ENCODE data around the gene PTBP3.

Gene PTBP3

GRCh38 chr9:112258106-112258505 lies 75.3 kb downstream of the PTBP3 start:
- Mint-ChIP-seq H3K9me3 (no peaks in the 10 kb centered on the region), H3K4me3 (no peak overlapping the region), H3K27ac (no peak overlapping the region), H3K4me1 (peaks cover 6% of the 10 kb centered on the region), H3K36me3 (peaks cover 36% of the 10 kb centered on the region), H3K27me3 (no peaks in the 10 kb centered on the region)
- ATAC-seq (ENCODE audit: low read depth) (no peak), DNase-seq (ENCODE audit: low spot score in 2 of 2) (no peak)

- ATAC-seq (ENCODE audit: low read depth) (no peak), DNase-seq (ENCODE audit: low spot score in 2 of 2) (no peak)
- Mint-ChIP-seq H3K9me3 (no peaks in the 10 kb centered on the region), H3K27ac (no peak overlapping the region), H3K4me3 (no peak overlapping the region), H3K27me3 (no peaks in the 10 kb centered on the region), H3K36me3 (peaks cover 35% of the 10 kb centered on the region), H3K4me1 (peaks cover 2% of the 10 kb centered on the region)
Observed at GRCh38 chr9:112252194-112252593, 81.2 kb downstream of the PTBP3 start.

GRCh38 chr9:112249277-112249676 lies 84.1 kb downstream of the PTBP3 start:
- H3K27ac Mint-ChIP-seq: peak overlapping the region; percentile 5
- no peak for DNase-seq (ENCODE audit: low spot score in 2 of 2)

GRCh38 chr9:112248722-112249121 lies 84.7 kb downstream of the PTBP3 start:
- ATAC-seq (ENCODE audit: low read depth) (no peak), DNase-seq (ENCODE audit: low spot score in 2 of 2) (no peak)
- H3K9me3 Mint-ChIP-seq: no peaks in the 10 kb centered on the region
- peak overlapping the region; percentile 5 for H3K27ac Mint-ChIP-seq
- H3K36me3 Mint-ChIP-seq: peaks cover 31% of the 10 kb centered on the region
- H3K27me3 Mint-ChIP-seq: no peaks in the 10 kb centered on the region
- H3K4me1 Mint-ChIP-seq: peaks cover 1% of the 10 kb centered on the region
- H3K4me3 Mint-ChIP-seq: no peak overlapping the region

More at GRCh38 chr9:112249277-112249676, 84.1 kb downstream of the PTBP3 start:
- H3K36me3 Mint-ChIP-seq: peaks cover 32% of the 10 kb centered on the region
- H3K4me3 Mint-ChIP-seq: no peak overlapping the region
- H3K4me1 Mint-ChIP-seq: no peaks in the 10 kb centered on the region
- no peak for ATAC-seq (ENCODE audit: low read depth)
- no peaks in the 10 kb centered on the region for H3K9me3 Mint-ChIP-seq
- no peaks in the 10 kb centered on the region for H3K27me3 Mint-ChIP-seq

- Mint-ChIP-seq H3K36me3 (peaks cover 36% of the 10 kb centered on the region), H3K9me3 (no peaks in the 10 kb centered on the region), H3K4me3 (no peak overlapping the region), H3K27ac (no peak overlapping the region), H3K4me1 (peaks cover 6% of the 10 kb centered on the region), H3K27me3 (no peaks in the 10 kb centered on the region)
- ATAC-seq (ENCODE audit: low read depth) (no peak), DNase-seq (ENCODE audit: low spot score in 2 of 2) (no peak)
Observed at GRCh38 chr9:112247090-112247489, 86.3 kb downstream of the PTBP3 start.

GRCh38 chr9:112245126-112245525 lies 88.3 kb downstream of the PTBP3 start:
- H3K36me3 Mint-ChIP-seq: peaks cover 36% of the 10 kb centered on the region
- H3K27ac Mint-ChIP-seq: no peak overlapping the region
- no peak overlapping the region for H3K4me3 Mint-ChIP-seq
- H3K27me3 Mint-ChIP-seq: no peaks in the 10 kb centered on the region
- no peak for ATAC-seq (ENCODE audit: low read depth)
- DNase-seq (ENCODE audit: low spot score in 2 of 2): no peak
- peaks cover 6% of the 10 kb centered on the region for H3K4me1 Mint-ChIP-seq
- no peaks in the 10 kb centered on the region for H3K9me3 Mint-ChIP-seq

GRCh38 chr9:112242147-112242804 lies 91.1 kb downstream of the PTBP3 start:
- Mint-ChIP-seq H3K4me1 (peaks cover 9% of the 10 kb centered on the region), H3K27ac (no peak overlapping the region), H3K4me3 (no peak overlapping the region), H3K9me3 (peaks cover 5% of the 10 kb centered on the region), H3K36me3 (peaks cover 40% of the 10 kb centered on the region), H3K27me3 (no peaks in the 10 kb centered on the region)
- DNase-seq (ENCODE audit: low spot score in 2 of 2) (no peak), ATAC-seq (ENCODE audit: low read depth) (no peak)

- DNase-seq (ENCODE audit: low spot score in 2 of 2) (no peak), ATAC-seq (ENCODE audit: low read depth) (no peak)
- peaks cover 5% of the 10 kb centered on the region for H3K9me3 Mint-ChIP-seq
- H3K4me3 Mint-ChIP-seq: no peak overlapping the region
- H3K4me1 Mint-ChIP-seq: peaks cover 9% of the 10 kb centered on the region
- peaks cover 36% of the 10 kb centered on the region for H3K36me3 Mint-ChIP-seq
- no peaks in the 10 kb centered on the region for H3K27me3 Mint-ChIP-seq
- H3K27ac Mint-ChIP-seq: no peak overlapping the region
Observed at GRCh38 chr9:112241491-112241890, 91.9 kb downstream of the PTBP3 start.

- H3K9me3 Mint-ChIP-seq: peaks cover 5% of the 10 kb centered on the region
- peaks cover 32% of the 10 kb centered on the region for H3K36me3 Mint-ChIP-seq
- peaks cover 9% of the 10 kb centered on the region for H3K4me1 Mint-ChIP-seq
- no peaks in the 10 kb centered on the region for H3K27me3 Mint-ChIP-seq
- DNase-seq (ENCODE audit: low spot score in 2 of 2): no peak
- H3K27ac Mint-ChIP-seq: no peak overlapping the region
- ATAC-seq (ENCODE audit: low read depth): no peak
- no peak overlapping the region for H3K4me3 Mint-ChIP-seq
Observed at GRCh38 chr9:112239708-112240107, 93.7 kb downstream of the PTBP3 start.

GRCh38 chr9:112239284-112239683 lies 94.1 kb downstream of the PTBP3 start:
- H3K27me3 Mint-ChIP-seq: no peaks in the 10 kb centered on the region
- H3K4me3 Mint-ChIP-seq: no peak overlapping the region
- DNase-seq (ENCODE audit: low spot score in 2 of 2) (no peak), ATAC-seq (ENCODE audit: low read depth) (no peak)
- H3K36me3 Mint-ChIP-seq: peaks cover 32% of the 10 kb centered on the region
- H3K9me3 Mint-ChIP-seq: peaks cover 5% of the 10 kb centered on the region
- H3K4me1 Mint-ChIP-seq: peaks cover 9% of the 10 kb centered on the region
- no peak overlapping the region for H3K27ac Mint-ChIP-seq

- peaks cover 4% of the 10 kb centered on the region for H3K9me3 Mint-ChIP-seq
- peaks cover 2% of the 10 kb centered on the region for H3K4me1 Mint-ChIP-seq
- no peak overlapping the region for H3K4me3 Mint-ChIP-seq
- ATAC-seq (ENCODE audit: low read depth) (no peak), DNase-seq (ENCODE audit: low spot score in 2 of 2) (no peak)
- no peaks in the 10 kb centered on the region for H3K27me3 Mint-ChIP-seq
- H3K36me3 Mint-ChIP-seq: peaks cover 23% of the 10 kb centered on the region
- H3K27ac Mint-ChIP-seq: no peak overlapping the region
Observed at GRCh38 chr9:112234779-112235178, 98.6 kb downstream of the PTBP3 start.

- DNase-seq (ENCODE audit: low spot score in 2 of 2): no peak
- H3K4me3 Mint-ChIP-seq: no peak overlapping the region
- H3K27me3 Mint-ChIP-seq: no peaks in the 10 kb centered on the region
- no peak overlapping the region for H3K27ac Mint-ChIP-seq
- H3K9me3 Mint-ChIP-seq: peaks cover 2% of the 10 kb centered on the region
- no peaks in the 10 kb centered on the region for H3K4me1 Mint-ChIP-seq
- peaks cover 20% of the 10 kb centered on the region for H3K36me3 Mint-ChIP-seq
- no peak for ATAC-seq (ENCODE audit: low read depth)
Observed at GRCh38 chr9:112233769-112234168, 99.7 kb downstream of the PTBP3 start.

GRCh38 chr9:112232233-112232632 lies 101.2 kb downstream of the PTBP3 start:
- Mint-ChIP-seq H3K36me3 (peaks cover 19% of the 10 kb centered on the region), H3K27ac (no peak overlapping the region), H3K27me3 (no peaks in the 10 kb centered on the region)

GRCh38 chr9:112226091-112226490 lies 107.3 kb downstream of the PTBP3 start:
- H3K9me3 Mint-ChIP-seq: no peaks in the 10 kb centered on the region
- no peak overlapping the region for H3K4me3 Mint-ChIP-seq
- ATAC-seq (ENCODE audit: low read depth) (no peak), DNase-seq (ENCODE audit: low spot score in 2 of 2) (no peak)
- H3K27me3 Mint-ChIP-seq: no peaks in the 10 kb centered on the region
- H3K27ac Mint-ChIP-seq: peak overlapping the region; percentile 31
- peaks cover 2% of the 10 kb centered on the region for H3K4me1 Mint-ChIP-seq
- H3K36me3 Mint-ChIP-seq: peaks cover 45% of the 10 kb centered on the region

More at GRCh38 chr9:112232233-112232632, 101.2 kb downstream of the PTBP3 start:
- no peaks in the 10 kb centered on the region for H3K4me1 Mint-ChIP-seq
- ATAC-seq (ENCODE audit: low read depth): no peak
- H3K4me3 Mint-ChIP-seq: no peak overlapping the region
- H3K9me3 Mint-ChIP-seq: no peaks in the 10 kb centered on the region
- no peak for DNase-seq (ENCODE audit: low spot score in 2 of 2)

Data from memory B cell (primary cell).